SK-N-MC (cell line): ENCODE results near the gene ZNF618.

ENCODE experiments used
- EZH2 ChIP-seq: fragments of 200-600 bp; sonication (generic); IDR thresholded peaks from one replicate; pipeline ENCODE4 v1.6.1; 2017; ENCODE audit warnings: antibody characterized with exemption
- POLR2AphosphoS5 ChIP-seq: IDR thresholded peaks from 2 replicates; pipeline ENCODE4 v1.6.1; 2012; ENCODE audit warnings: mild to moderate bottlenecking, low read depth, low read length, borderline replicate concordance

DNA sequence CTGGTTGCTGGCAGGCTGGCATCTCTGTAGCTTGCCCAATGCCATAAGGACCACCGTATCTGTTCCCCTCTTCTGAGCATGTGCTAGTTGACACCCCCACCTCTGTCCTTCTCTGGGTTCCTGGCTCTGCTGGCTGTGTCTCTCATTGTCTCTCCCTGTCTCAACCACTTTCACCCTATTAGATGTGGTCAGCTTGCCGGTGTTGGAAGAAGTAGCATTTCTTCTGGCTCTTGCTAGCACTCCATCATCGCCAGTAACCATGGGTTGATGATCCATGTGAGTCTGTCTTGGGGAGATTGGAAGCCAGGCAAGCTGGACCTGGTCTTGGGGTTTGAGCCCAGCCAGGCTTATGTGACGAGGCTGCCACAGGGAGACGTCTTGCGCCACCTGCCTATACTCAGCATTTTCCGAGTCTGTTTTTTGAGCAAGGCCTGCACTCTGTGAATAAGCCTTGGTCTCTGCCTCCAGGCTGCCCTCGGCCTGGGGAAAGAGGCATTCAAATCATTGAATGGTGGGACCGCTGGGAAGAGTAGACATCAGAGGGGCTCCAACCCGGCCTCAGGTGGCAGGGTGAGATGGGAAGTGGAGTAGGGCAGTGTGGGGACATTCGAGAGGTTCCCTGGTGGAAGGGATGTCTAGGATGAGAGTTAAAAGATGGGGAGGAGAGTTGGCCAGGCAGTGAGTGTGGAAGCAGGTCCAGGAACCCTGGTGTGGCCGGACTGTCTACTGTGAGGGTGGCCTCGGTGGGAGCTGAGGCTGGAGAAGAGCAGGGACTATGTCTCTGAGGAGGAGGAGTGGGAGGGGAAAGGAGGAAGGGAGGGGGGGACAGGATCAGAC, 74.3 kb downstream of the ZNF618 start:
- no peak for TF ChIP-seq EZH2
- TF ChIP-seq POLR2AphosphoS5, result no peak
